HG03354 (cell line): Measurements from ENCODE around the gene UTP4.
"Not testable (repeated sequence)": the region's sequence is repeated elsewhere in the genome, so short reads cannot be mapped to it uniquely, and the experiment has no call there.

ENCODE experiments used
- ATAC-seq: cut with Tn5 transposase; IDR thresholded peaks from one replicate; pipeline ENCODE4 v1.9.1; 2021; ENCODE audit warnings: mild to moderate bottlenecking; ENCODE audit not compliant: unreplicated experiment, poor library complexity, severe bottlenecking

Gene UTP4

DNA sequence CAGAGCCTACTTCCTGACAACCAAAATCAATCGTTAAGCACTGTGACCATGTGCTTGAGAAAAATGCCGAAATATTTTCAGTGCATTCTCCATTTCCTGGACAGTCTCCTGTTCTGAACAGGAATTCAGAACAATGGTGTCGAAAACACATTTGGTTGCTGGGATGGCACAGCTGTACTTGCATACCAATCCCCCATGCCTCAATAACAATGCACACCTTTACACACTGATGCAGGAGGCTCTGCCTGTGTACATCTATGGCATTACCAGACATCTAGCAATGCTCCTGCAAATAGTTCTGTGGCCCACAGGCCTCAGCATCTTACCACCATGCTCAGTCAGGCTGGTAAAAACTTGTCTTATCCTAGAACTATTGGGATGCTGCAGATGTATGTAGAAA is 6.2 kb upstream of the UTP4 start:
- no peak for ATAC-seq

GRCh38 chr16:69126801-69127200 is 5.6 kb upstream of the UTP4 start:
- ATAC-seq: not testable (repeated sequence)

- no peak for ATAC-seq
Observed at GRCh38 chr16:69127966-69128510, 4.4 kb upstream of the UTP4 start.

- no peak for ATAC-seq
Observed at GRCh38 chr16:69130461-69130860, 2.0 kb upstream of the UTP4 start.

DNA sequence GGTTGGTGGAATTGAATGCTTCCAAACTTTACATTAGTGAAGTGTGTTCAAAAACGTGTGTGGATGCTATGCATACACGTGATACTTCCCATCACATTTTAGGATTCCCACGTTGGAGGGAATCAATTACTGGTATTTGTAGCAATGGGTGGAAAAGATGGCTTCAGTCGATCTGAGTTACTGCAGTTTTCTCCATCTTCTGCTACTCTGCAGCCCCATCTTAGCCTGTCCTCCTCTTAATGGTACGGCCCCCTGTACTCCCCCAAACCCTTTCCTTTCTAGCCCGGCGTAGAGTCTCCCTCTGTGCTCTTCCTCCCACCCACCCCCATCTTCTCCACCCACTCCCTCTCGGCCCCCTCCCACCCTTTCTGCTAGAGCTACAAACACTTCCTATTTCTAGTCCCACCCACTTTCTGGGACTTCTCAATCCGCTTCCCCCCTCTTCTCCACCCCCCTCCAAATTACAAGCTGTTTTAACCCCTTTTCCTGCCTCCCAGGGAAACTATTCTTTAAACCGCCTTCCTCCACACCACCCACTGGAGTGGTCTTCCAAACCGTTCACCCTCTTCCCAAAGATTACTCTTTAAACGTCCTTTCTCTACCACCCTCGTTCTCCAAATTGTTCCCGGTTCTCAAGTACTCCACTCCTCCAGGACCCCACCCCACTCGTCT is 1.1 kb upstream of the UTP4 start:
- no peak for ATAC-seq

DNA sequence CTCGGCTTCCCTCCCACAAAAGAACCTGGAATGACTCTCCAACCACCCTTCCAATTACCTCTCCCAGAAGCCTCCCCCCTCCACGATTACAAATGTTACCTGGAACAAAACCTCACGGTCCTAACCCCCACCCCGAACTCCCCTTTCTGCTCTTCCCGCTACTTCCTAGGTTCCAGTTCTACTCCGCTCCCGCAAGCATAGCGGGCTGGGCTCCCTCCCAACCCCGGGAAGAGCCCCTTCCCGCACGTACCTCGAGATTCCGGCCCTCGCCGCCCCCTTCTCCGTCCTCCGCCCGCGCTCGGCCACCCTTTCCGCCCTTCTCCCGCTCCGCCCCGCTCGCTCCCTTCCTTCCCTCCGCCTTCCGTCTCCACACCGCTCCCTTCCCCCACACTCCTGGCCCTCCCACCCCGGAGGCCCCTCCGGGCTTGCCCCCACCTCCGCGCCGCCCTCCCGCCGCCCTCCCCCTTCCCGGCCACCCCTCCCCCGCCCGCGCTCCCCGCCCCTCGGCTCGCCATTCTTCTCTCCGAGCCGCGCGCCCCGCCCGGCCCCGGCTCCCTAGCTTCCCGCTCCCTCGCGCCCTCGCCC is 518 bp upstream of the UTP4 start:
- peak; percentile 36 for ATAC-seq

DNA sequence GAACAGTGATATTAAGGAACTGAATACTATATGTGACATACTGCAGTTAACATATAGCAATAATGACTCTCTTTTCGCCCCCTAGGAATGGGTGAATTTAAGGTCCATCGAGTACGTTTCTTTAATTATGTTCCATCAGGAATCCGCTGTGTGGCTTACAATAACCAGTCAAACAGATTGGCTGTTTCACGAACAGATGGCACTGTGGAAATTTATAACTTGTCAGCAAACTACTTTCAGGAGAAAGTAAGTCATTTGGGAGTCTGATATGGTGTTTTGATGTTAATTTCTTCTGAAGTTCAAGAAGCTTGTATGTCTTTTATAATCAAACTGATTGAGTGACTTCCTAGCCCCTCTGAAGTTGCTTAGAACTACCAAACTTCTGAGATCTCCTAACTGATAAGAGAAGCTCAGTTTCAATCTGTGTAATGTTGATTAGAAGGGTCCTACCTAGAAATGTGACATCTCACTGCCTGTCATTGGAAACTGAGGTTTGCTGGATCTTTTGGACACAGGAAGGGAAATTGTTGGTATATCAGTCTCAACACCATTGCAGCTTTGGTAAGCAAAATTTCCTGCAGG is 1.0 kb downstream of the UTP4 start:
- ATAC-seq: no peak

DNA sequence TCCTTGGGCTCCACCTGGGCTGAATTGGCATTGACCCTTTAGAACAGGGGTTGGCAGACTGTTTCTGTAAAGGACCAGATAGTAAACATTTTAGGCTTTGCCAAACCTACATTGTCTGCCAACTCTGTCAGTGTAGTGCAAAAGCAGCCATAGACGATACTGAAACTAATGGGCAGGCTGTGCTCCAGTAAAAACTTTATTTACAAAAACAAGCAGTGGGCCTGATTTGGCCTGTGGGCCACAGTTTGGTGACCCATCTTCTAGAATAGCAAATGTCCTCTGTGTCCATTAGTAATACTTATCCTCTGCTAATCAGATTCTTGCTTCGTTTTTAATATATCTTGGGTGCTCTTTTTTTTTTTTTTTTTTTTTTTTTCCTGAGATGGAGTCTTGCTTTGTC is 6.2 kb downstream of the UTP4 start:
- ATAC-seq: no peak

DNA sequence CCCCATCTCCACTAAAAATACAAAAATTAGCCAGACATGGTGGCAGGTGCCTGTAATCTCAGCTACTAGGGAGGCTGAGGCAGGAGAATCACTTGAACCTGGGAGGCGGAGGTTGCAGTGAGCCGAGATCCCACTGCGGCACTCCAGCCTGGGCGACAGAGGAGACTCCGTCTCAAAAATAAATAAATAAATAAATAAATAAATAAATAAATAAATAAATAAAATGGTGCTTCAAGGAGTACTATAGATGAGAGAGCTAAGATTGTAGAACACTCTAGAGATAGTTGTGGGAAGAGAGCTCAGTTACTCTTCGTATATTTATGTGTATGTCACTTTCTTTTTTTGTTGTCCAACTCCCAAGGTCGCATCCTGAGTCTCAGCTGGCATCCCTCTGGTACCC is 7.0 kb downstream of the UTP4 start:
- not testable (repeated sequence) for ATAC-seq

DNA sequence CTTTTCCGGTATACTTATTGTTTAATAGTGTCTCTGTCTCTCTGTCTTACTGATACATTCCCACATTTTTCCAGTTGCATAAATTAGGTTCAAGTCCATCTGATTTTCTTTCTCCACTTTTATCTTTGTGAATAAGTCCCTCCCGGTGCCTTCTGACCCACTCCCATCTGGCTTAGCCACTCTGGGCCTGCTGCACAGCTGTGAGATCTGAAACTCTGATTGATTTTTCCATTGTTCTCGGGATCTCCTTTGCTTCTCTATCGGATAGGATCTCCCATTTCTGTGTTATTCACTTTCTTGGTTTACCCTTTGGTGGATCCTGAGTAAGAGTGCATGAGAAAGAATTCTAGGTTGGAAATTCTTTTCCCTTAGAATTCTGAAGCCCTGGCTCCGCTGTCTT is 8.6 kb downstream of the UTP4 start:
- ATAC-seq: no peak

GRCh38 chr16:69141936-69142335 is 9.5 kb downstream of the UTP4 start:
- no peak for ATAC-seq

DNA sequence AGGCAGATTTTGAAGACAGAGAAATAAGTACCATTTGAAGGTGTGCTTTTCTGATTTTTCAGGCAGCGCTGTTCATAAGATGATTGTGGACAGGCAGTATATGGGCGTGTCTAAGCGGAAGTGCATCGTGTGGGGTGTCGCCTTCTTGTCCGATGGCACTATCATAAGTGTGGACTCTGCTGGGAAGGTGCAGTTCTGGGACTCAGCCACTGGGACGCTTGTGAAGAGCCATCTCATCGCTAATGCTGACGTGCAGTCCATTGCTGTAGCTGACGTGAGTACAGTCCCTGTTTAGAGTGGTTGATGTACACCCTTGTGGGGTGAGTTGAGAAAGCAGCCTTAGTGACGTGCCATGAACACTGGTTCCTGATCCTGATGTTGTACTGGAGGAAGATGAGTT is 10.7 kb downstream of the UTP4 start:
- no peak for ATAC-seq

GRCh38 chr16:69145658-69146057 is 13.2 kb downstream of the UTP4 start:
- no peak for ATAC-seq

DNA sequence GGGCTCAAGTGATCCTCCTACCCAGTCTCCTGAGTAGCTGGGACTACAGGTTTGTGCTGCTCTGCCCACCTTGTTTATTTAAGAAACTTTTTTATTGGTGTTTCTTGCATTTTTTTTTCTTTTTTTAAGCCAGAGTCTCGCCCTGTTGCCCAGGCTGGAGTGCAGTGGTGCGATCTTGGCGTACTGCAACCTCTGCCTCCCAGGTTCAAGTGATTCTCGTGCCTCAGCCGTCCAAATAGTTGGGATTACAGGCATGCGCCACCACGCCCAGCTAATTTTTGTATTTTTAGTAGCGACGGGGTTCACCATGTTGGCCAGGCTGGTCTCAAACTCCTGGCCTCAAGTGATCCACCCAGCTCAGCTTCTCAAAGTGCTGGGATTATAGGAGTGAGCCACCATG is 17.2 kb downstream of the UTP4 start:
- ATAC-seq: not testable (repeated sequence)

DNA sequence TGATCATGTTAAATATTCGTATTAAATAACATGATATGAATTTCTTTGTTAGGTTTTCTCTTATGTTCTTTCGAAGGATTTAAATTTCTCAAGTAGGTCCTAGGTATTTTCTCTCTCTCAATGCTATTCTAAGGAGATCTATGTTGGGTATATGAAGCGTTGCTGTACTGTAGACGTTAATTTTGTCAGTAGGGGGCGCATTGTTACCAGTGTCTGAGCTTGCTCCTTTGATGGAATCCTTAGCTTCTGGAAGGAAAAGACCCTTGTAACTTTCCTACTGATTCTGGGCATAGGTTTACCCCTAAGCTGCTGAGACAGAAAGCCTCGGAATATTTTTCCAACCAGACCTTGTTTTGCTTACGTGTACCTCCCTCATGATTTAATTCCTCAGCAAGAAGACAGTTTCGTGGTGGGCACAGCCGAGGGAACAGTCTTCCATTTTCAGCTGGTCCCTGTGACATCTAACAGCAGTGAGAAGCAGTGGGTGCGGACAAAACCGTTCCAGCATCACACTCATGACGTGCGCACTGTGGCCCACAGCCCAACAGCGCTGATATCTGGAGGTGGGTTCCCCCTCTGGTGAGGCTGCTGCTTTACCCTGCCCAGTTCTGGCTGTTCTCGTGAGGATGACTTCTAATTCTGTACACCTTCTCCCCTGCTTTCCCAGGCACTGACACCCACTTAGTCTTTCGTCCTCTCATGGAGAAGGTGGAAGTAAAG is 17.9 kb downstream of the UTP4 start:
- ATAC-seq: no peak

DNA sequence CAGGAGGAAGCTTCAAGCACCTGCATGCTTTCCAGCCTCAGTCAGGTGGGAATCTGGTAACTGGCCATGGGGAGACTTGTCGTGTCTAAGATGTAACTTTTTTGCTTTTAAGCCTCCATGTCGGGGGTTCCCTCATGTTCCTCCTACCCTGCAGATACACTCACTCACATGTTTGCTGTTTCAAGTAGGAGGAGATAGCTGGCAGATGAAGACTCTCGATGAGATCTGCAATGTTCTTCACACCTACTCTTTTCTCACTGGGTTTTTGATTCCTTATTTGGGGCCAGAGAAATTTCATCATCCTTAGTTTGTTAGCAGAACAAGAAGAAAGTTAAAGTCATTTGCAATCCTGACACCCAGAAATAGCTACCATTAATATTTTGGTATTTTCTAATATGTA is 24.7 kb downstream of the UTP4 start:
- no peak for ATAC-seq

GRCh38 chr16:69160192-69160591 is 27.7 kb downstream of the UTP4 start:
- ATAC-seq: no peak

- no peak for ATAC-seq
Observed at GRCh38 chr16:69165584-69165983, 33.1 kb downstream of the UTP4 start.

DNA sequence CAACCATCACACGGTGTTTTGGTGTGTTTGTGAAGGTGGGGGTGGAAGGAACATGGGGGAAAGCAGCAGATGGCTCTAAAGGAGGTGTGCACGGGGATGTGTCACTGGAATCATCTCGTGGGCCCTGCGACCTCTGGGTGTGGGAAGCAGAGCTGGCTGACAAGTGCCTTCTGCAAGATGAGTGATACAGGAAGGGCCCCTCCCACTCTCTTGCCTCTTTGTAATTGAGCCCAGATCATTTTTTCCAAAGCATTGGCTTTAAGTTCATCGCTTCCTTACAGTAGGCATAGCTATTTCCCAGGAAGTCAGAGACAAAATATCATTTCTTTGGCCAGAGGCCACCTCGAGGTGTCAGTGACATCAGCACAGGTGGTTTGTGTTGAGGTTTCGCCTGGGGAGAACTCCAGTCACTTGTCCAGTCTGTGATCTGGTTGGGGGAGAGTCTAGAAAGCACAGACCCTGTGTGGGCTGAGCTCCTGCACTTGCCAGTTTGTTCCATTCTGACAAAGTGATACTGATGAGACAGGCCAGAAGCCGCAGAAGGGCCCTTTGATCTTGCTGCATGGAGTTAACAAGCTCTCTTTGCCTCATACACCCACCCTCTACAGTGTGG is 33.9 kb downstream of the UTP4 start:
- ATAC-seq: no peak
